BJ (cell line): Measurements from ENCODE around the gene SHISA7. TPM values are rescaled to one million over a fixed set of nuclear protein-coding genes. Genes with fewer than 3 reads are reported as not detected.
A peak's percentile ranks its signal among the peaks of the same experiment; 100 is the strongest.

Experiments
- CTCF ChIA-PET: fragments of 350-600 bp; formaldehyde crosslinking; extraction: SDS; loops from one replicate; lab custom pipeline; 2021; ENCODE audit warnings: antibody characterized with exemption, inconsistent platforms; lab: Yijun Ruan, JAX
- POLR2A ChIA-PET: fragments of 300-600 bp; sonication (Branson Sonifier 250); formaldehyde crosslinking; extraction: SDS; loops from one replicate; lab custom pipeline; 2021; ENCODE audit warnings: antibody characterized with exemption; lab: Charles Lee
- DNase-seq: peaks from one replicate; pipeline ENCODE4 v3.0.0-alpha.2; 2011; ENCODE audit warnings: low read depth
- H3K27me3 ChIP-seq: 2 replicates; pipeline ENCODE4 v1.6.0; 2011; ENCODE audit warnings: low read length; ENCODE audit not compliant: control insufficient read depth, insufficient read depth
- H3K36me3 ChIP-seq: 2 replicates; pipeline ENCODE4 v1.5.1; 2011; ENCODE audit warnings: low read length; ENCODE audit not compliant: control insufficient read depth, insufficient read depth
- H3K4me3 ChIP-seq: 2 replicates; pipeline ENCODE4 v1.5.1; 2011; ENCODE audit warnings: low read depth, mild to moderate bottlenecking, control low read depth, low read length
- CTCF ChIP-seq: IDR thresholded peaks from 2 replicates; pipeline ENCODE4 v1.5.1; 2011; ENCODE audit warnings: low read depth, mild to moderate bottlenecking, control low read depth, inconsistent platforms, low read length, moderate library complexity; ENCODE audit not compliant: insufficient read depth
- polyA plus RNA-seq: library from polyadenylated mRNA; depleted of rRNA; stranded (reverse); fragments of >200 nt; gene quantifications from 2 replicates; pipeline ENCODE4 v1.2.3, GENCODE V29; 2011

SHISA7 gene
- polyA plus RNA-seq, 1 experiment, result not detected

- Histone ChIP-seq H3K36me3 (no peaks in the 10 kb centered on the region), H3K4me3 (peak overlapping the region; percentile 55), H3K27me3 (no peaks in the 10 kb centered on the region)
- TF ChIP-seq CTCF, result no peak
- ChIA-PET CTCF (interaction anchor here (0.6 to 1.1 kb wide), 5 partner anchors 9 to 112 kb away, joined by 3 to 6 read pairs (median 3); no protein-coding TSS in a partner anchor), POLR2A (interaction anchor here (0.6 to 0.8 kb wide), 2 partner anchors 13 to 138 kb away, joined by 3 to 9 read pairs; partner anchors contain the start of gene ZNF524)
- DNase-seq, result no peak
Observed at GRCh38 chr19:55461974-55462626, 19.0 kb upstream of the SHISA7 start.

- CTCF ChIA-PET, result interaction anchor here (0.6 to 1.1 kb wide), 5 partner anchors 10 to 111 kb away, joined by 3 to 6 read pairs (median 3); no protein-coding TSS in a partner anchor
- Histone ChIP-seq H3K4me3 (peak within 1 kb of the TSS; percentile 67), H3K36me3 (no peaks in the 10 kb centered on the region; the same call in 1 of the 2 replicates), H3K27me3 (no peaks in the 10 kb centered on the region)
- POLR2A ChIA-PET, result interaction anchor here (0.6 to 0.8 kb wide), 2 partner anchors 14 to 138 kb away, joined by 3 to 9 read pairs; partner anchors contain the start of gene ZNF524
- DNase-seq, result peak; percentile 98
- no peak for TF ChIP-seq CTCF
Observed at GRCh38 chr19:55461259-55461973, 18.3 kb upstream of the SHISA7 start, which contains the start of gene ISOC2. TSS of gene ISOC2 (minus strand) at chr19:55461642. CDS start at chr19:55456486, 5,156 bp downstream.

- peak; percentile 34 for DNase-seq
- no peak for TF ChIP-seq CTCF
- H3K27me3 ChIP-seq, result no peaks in the 10 kb centered on the region
- peaks cover 1% of the 10 kb centered on the region; the same call in 1 of the 2 replicates for H3K36me3 ChIP-seq
- POLR2A ChIA-PET, result no interaction called here
- H3K4me3 ChIP-seq, result peak overlapping the region; percentile 67
- CTCF ChIA-PET, result interaction anchor here (1.1 to 3.3 kb wide), 3 partner anchors 16 to 43 kb away, joined by 3 to 14 read pairs (median 4); partner anchors contain the start of gene ZNF628
Observed at GRCh38 chr19:55460670-55461258, 17.7 kb upstream of the SHISA7 start.

GRCh38 chr19:55459950-55460657 is 17.0 kb upstream of the SHISA7 start:
- CTCF ChIA-PET, result interaction anchor here (1.1 to 3.3 kb wide), 5 partner anchors 8 to 319 kb away, joined by 3 to 14 read pairs (median 7); partner anchors contain the start of gene ZNF628
- H3K4me3 ChIP-seq, result peak overlapping the region; percentile 67
- no peaks in the 10 kb centered on the region for H3K27me3 ChIP-seq
- POLR2A ChIA-PET, result no interaction called here
- DNase-seq, result no peak
- no peak for TF ChIP-seq CTCF
- peaks cover 3% of the 10 kb centered on the region for H3K36me3 ChIP-seq
